ENCODE data around the gene NECAB3. TPM values are rescaled to one million over a fixed set of nuclear protein-coding genes. Genes with fewer than 3 reads are reported as not detected.

The NECAB3 gene
- total and polyA plus RNA-seq, 2 of the 13 experiments (the other 11 are each of a cell fraction or from before 2014, with no cell fraction given) = 61.5 to 65.5 TPM

GRCh38 chr20:33687993-33688937 lies 14.0 kb upstream of the NECAB3 start (continued):
- TF ChIP-seq ZNF629 (CRISPR knock-in tag; conservative IDR thresholded peaks at IDR 0.05) (peak; percentile 35; the same call in 1 of the 2 replicates), ZNF569 (CRISPR knock-in tag; IDR thresholded peaks at IDR 0.05; ENCODE audit: borderline replicate concordance) (no peak), RORA (CRISPR knock-in tag; IDR thresholded peaks at IDR 0.05) (0 out of 2 replicates have a peak, but pooled peaks have one; percentile 68), ZSCAN25 (CRISPR knock-in tag; IDR thresholded peaks at IDR 0.05) (no peak), BORCS8-MEF2B (CRISPR knock-in tag; IDR thresholded peaks at IDR 0.05) (no peak), ZNF260 (CRISPR knock-in tag; IDR thresholded peaks at IDR 0.05; ENCODE audit: borderline replicate concordance, low read depth) (no peak), ZNF30 (CRISPR knock-in tag; IDR thresholded peaks at IDR 0.05) (no peak), ZNF570 (CRISPR knock-in tag; IDR thresholded peaks at IDR 0.05; ENCODE audit: borderline replicate concordance) (no peak), TMF1 (CRISPR knock-in tag; IDR thresholded peaks at IDR 0.05; ENCODE audit: low read depth) (no peak), GFI1 (CRISPR knock-in tag; IDR thresholded peaks at IDR 0.05; ENCODE audit: borderline replicate concordance) (no peak), U2AF2 (IDR thresholded peaks at IDR 0.05; ENCODE audit: low read depth, low read length) (no peak), HNRNPL (IDR thresholded peaks at IDR 0.05; ENCODE audit: low read depth, low read length) (no peak), NFKBIZ (CRISPR knock-in tag; IDR thresholded peaks at IDR 0.05) (no peak), KLF11 (CRISPR knock-in tag; IDR thresholded peaks at IDR 0.05) (no peak), ZNF556 (CRISPR knock-in tag; IDR thresholded peaks at IDR 0.05; ENCODE audit: borderline replicate concordance) (no peak), ZNF225 (CRISPR knock-in tag; IDR thresholded peaks at IDR 0.05) (no peak), BCL6 (CRISPR knock-in tag; IDR thresholded peaks at IDR 0.05) (no peak), MIER3 (CRISPR knock-in tag; IDR thresholded peaks at IDR 0.05; ENCODE audit: borderline replicate concordance) (no peak), CCAR2 (optimal IDR thresholded peaks at IDR 0.05; ENCODE audit: low read depth, low read length) (no peak), ZNF776 (CRISPR knock-in tag; IDR thresholded peaks at IDR 0.05) (no peak)
- TF ChIP-seq, protein P1, sequence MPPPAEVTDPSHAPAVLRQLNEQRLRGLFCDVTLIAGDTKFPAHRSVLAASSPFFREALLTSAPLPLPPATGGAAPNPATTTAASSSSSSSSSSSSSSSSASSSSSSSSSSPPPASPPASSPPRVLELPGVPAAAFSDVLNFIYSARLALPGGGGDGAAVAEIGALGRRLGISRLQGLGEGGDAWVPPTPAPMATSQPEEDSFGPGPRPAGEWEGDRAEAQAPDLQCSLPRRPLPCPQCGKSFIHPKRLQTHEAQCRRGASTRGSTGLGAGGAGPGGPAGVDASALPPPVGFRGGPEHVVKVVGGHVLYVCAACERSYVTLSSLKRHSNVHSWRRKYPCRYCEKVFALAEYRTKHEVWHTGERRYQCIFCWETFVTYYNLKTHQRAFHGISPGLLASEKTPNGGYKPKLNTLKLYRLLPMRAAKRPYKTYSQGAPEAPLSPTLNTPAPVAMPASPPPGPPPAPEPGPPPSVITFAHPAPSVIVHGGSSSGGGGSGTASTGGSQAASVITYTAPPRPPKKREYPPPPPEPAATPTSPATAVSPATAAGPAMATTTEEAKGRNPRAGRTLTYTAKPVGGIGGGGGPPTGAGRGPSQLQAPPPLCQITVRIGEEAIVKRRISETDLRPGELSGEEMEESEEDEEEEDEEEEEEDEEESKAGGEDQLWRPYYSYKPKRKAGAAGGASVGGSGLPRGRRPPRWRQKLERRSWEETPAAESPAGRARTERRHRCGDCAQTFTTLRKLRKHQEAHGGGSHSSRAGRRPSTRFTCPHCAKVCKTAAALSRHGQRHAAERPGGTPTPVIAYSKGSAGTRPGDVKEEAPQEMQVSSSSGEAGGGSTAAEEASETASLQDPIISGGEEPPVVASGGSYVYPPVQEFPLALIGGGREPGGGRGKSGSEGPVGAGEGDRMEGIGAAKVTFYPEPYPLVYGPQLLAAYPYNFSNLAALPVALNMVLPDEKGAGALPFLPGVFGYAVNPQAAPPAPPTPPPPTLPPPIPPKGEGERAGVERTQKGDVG (CRISPR knock-in tag; IDR thresholded peaks at IDR 0.05; ENCODE audit: borderline replicate concordance) = no peak
- TF ChIP-seq, protein P2, sequence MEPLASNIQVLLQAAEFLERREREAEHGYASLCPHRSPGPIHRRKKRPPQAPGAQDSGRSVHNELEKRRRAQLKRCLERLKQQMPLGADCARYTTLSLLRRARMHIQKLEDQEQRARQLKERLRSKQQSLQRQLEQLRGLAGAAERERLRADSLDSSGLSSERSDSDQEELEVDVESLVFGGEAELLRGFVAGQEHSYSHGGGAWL (CRISPR knock-in tag; IDR thresholded peaks at IDR 0.05) = no peak
- TF ChIP-seq, protein P3, sequence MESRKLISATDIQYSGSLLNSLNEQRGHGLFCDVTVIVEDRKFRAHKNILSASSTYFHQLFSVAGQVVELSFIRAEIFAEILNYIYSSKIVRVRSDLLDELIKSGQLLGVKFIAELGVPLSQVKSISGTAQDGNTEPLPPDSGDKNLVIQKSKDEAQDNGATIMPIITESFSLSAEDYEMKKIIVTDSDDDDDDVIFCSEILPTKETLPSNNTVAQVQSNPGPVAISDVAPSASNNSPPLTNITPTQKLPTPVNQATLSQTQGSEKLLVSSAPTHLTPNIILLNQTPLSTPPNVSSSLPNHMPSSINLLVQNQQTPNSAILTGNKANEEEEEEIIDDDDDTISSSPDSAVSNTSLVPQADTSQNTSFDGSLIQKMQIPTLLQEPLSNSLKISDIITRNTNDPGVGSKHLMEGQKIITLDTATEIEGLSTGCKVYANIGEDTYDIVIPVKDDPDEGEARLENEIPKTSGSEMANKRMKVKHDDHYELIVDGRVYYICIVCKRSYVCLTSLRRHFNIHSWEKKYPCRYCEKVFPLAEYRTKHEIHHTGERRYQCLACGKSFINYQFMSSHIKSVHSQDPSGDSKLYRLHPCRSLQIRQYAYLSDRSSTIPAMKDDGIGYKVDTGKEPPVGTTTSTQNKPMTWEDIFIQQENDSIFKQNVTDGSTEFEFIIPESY (CRISPR knock-in tag; IDR thresholded peaks at IDR 0.05) = no peak
